ENCODE results near the gene FAM149A.

FAM149A gene

GRCh38 chr4:186204103-186204559 is 99.6 kb downstream of the FAM149A start:
- DNase-seq: peak; percentile 7

- no peak for DNase-seq
These were observed 100.2 kb downstream of the FAM149A start for GRCh38 chr4:186204686-186205085.

GRCh38 chr4:186205156-186205555 is 100.7 kb downstream of the FAM149A start:
- DNase-seq: no peak

GRCh38 chr4:186216465-186217024 is 112.0 kb downstream of the FAM149A start:
- DNase-seq: no peak

- DNase-seq: no peak
These were observed 113.3 kb downstream of the FAM149A start for GRCh38 chr4:186217733-186218293.

GRCh38 chr4:186221624-186222023 is 117.1 kb downstream of the FAM149A start:
- DNase-seq: no peak
